ENCODE measurements around the gene CCM2L.
A peak's percentile ranks its signal among the peaks of the same experiment; 100 is the strongest.

The CCM2L gene

GRCh38 chr20:32056708-32057483 is 46.7 kb downstream of the CCM2L start:
- DNase-seq: no peak

- no peak for DNase-seq
These were observed 47.5 kb downstream of the CCM2L start for GRCh38 chr20:32057656-32058184.

- no peak for DNase-seq
These were observed 49.0 kb downstream of the CCM2L start for GRCh38 chr20:32059189-32059588.

- DNase-seq: peak in 19 of 56 donors; percentile 5 to 61 (median 23)
These were observed 52.5 kb downstream of the CCM2L start for GRCh38 chr20:32062776-32063170.

- peak in 1 of 56 donors; percentile 34 for DNase-seq
These were observed 53.5 kb downstream of the CCM2L start for GRCh38 chr20:32063695-32064094.

GRCh38 chr20:32064667-32065066 is 54.4 kb downstream of the CCM2L start:
- no peak for DNase-seq

- no peak for DNase-seq
These were observed 57.1 kb downstream of the CCM2L start for GRCh38 chr20:32067234-32067821.

GRCh38 chr20:32068174-32068573 is 57.9 kb downstream of the CCM2L start:
- no peak for DNase-seq

GRCh38 chr20:32069711-32070110 is 59.5 kb downstream of the CCM2L start:
- DNase-seq: no peak

- no peak for DNase-seq
These were observed 60.0 kb downstream of the CCM2L start for GRCh38 chr20:32070282-32070681.

GRCh38 chr20:32070690-32071213 is 60.5 kb downstream of the CCM2L start:
- no peak for DNase-seq

- no peak for DNase-seq
These were observed 61.3 kb downstream of the CCM2L start for GRCh38 chr20:32071395-32072167.

- DNase-seq: no peak
These were observed 62.0 kb downstream of the CCM2L start for GRCh38 chr20:32072168-32072750.

GRCh38 chr20:32075534-32075933 is 65.3 kb downstream of the CCM2L start:
- no peak for DNase-seq

- peak in 1 of 56 donors; percentile 0 for DNase-seq
These were observed 67.0 kb downstream of the CCM2L start for GRCh38 chr20:32077190-32077589.

- no peak for DNase-seq
These were observed 68.1 kb downstream of the CCM2L start for GRCh38 chr20:32078322-32078721.

GRCh38 chr20:32078791-32079190 is 68.6 kb downstream of the CCM2L start:
- DNase-seq: peak in 1 of 56 donors; percentile 4

- no peak for DNase-seq
These were observed 69.4 kb downstream of the CCM2L start for GRCh38 chr20:32079655-32080109.

GRCh38 chr20:32080783-32081182 is 70.5 kb downstream of the CCM2L start:
- no peak for DNase-seq
